Activated CD8-positive, alpha-beta memory T cell treated with anti-CD3 and anti-CD28 coated beads, Interleukin-2, amount 50 U/mL, for 1 hour (primary cell): Measurements from ENCODE around the gene FBXL7.

Source experiments
- DNase-seq: peaks from one replicate; pipeline ENCODE4 v3.0.0-alpha.2; 2020; ENCODE audit errors: extremely low read depth

FBXL7 gene

GRCh38 chr5:15768936-15769335 is 269.0 kb downstream of the FBXL7 start:
- DNase-seq: no peak

- DNase-seq: no peak
Observed at GRCh38 chr5:15772131-15772530, 272.2 kb downstream of the FBXL7 start.

- DNase-seq: no peak
Observed at GRCh38 chr5:15774632-15775031, 274.7 kb downstream of the FBXL7 start.

GRCh38 chr5:15776346-15776745 is 276.4 kb downstream of the FBXL7 start:
- DNase-seq: no peak

GRCh38 chr5:15783734-15784133 is 283.8 kb downstream of the FBXL7 start:
- DNase-seq: no peak

- DNase-seq: no peak
Observed at GRCh38 chr5:15785531-15785981, 285.6 kb downstream of the FBXL7 start.

GRCh38 chr5:15786326-15786725 is 286.3 kb downstream of the FBXL7 start:
- DNase-seq: no peak

- DNase-seq: no peak
Observed at GRCh38 chr5:15786884-15787283, 286.9 kb downstream of the FBXL7 start.

GRCh38 chr5:15787681-15788080 is 287.7 kb downstream of the FBXL7 start:
- no peak for DNase-seq

- no peak for DNase-seq
Observed at GRCh38 chr5:15789642-15790041, 289.7 kb downstream of the FBXL7 start.

GRCh38 chr5:15790446-15791018 is 290.6 kb downstream of the FBXL7 start:
- no peak for DNase-seq

- no peak for DNase-seq
Observed at GRCh38 chr5:15791274-15791673, 291.3 kb downstream of the FBXL7 start.

GRCh38 chr5:15791859-15792258 is 291.9 kb downstream of the FBXL7 start:
- no peak for DNase-seq

- no peak for DNase-seq
Observed at GRCh38 chr5:15794052-15794985, 294.3 kb downstream of the FBXL7 start.

- no peak for DNase-seq
Observed at GRCh38 chr5:15796096-15796495, 296.1 kb downstream of the FBXL7 start.

- DNase-seq: no peak
Observed at GRCh38 chr5:15796557-15796956, 296.6 kb downstream of the FBXL7 start.

- no peak for DNase-seq
Observed at GRCh38 chr5:15797116-15797515, 297.1 kb downstream of the FBXL7 start.

GRCh38 chr5:15798006-15798405 is 298.0 kb downstream of the FBXL7 start:
- no peak for DNase-seq

- no peak for DNase-seq
Observed at GRCh38 chr5:15799014-15799413, 299.0 kb downstream of the FBXL7 start.

GRCh38 chr5:15799612-15800011 is 299.6 kb downstream of the FBXL7 start:
- no peak for DNase-seq

- DNase-seq: no peak
Observed at GRCh38 chr5:15803280-15803679, 303.3 kb downstream of the FBXL7 start.

- DNase-seq: no peak
Observed at GRCh38 chr5:15806613-15807012, 306.6 kb downstream of the FBXL7 start.

GRCh38 chr5:15807248-15807647 is 307.3 kb downstream of the FBXL7 start:
- DNase-seq: no peak
